Endodermal cell (in vitro differentiated cells): ENCODE measurements around the gene PURA. TPM values are rescaled to one million over a fixed set of nuclear protein-coding genes. Genes with fewer than 3 reads are reported as not detected.

Experiments used
- DNase-seq: peaks from one replicate; pipeline ENCODE4 v3.0.0-alpha.2; 2017
- H3K27ac ChIP-seq: 2 replicates; pipeline ENCODE4 v1.5.1; 2013; ENCODE audit warnings: mild to moderate bottlenecking, low read depth, low read length, moderate library complexity
- H3K27me3 ChIP-seq: 2 replicates; pipeline ENCODE4 v1.6.1; 2013; ENCODE audit warnings: mild to moderate bottlenecking, low read length, moderate library complexity; ENCODE audit not compliant: insufficient read depth, control insufficient read depth, poor library complexity, severe bottlenecking
- H3K36me3 ChIP-seq: 2 replicates; pipeline ENCODE4 v1.7.0; 2013; ENCODE audit warnings: mild to moderate bottlenecking, low read length, moderate library complexity; ENCODE audit not compliant: control insufficient read depth, insufficient read depth
- H3K4me1 ChIP-seq: one replicate; pipeline ENCODE4 v1.7.0; 2013; ENCODE audit warnings: low read length; ENCODE audit not compliant: control insufficient read depth, insufficient read depth
- H3K4me3 ChIP-seq: 2 replicates; pipeline ENCODE4 v1.5.1; 2013; ENCODE audit warnings: mild to moderate bottlenecking, low read length, moderate library complexity
- H3K9ac ChIP-seq: 2 replicates; pipeline ENCODE4 v1.6.1; 2013; ENCODE audit warnings: mild to moderate bottlenecking, low read length, moderate library complexity; ENCODE audit not compliant: poor library complexity, severe bottlenecking; ENCODE audit errors: extremely low read depth
- H3K9me3 ChIP-seq: 2 replicates; pipeline ENCODE4 v1.6.1; 2013; ENCODE audit warnings: mild to moderate bottlenecking, low read length, moderate library complexity; ENCODE audit not compliant: control insufficient read depth
- H3K27ac Mint-ChIP-seq: 2 replicates; pipeline ENCODE4 v1.8.0; 2020; ENCODE audit warnings: mixed read lengths
- H3K27me3 Mint-ChIP-seq: 2 replicates; pipeline ENCODE4 v1.8.0; 2021; ENCODE audit warnings: mild to moderate bottlenecking, mixed read lengths; ENCODE audit not compliant: insufficient read depth
- H3K36me3 Mint-ChIP-seq: 2 replicates; pipeline ENCODE4 v1.8.0; 2020; ENCODE audit warnings: low read depth, mixed read lengths
- H3K4me1 Mint-ChIP-seq: 2 replicates; pipeline ENCODE4 v1.8.0; 2020; ENCODE audit warnings: mixed read lengths
- H3K4me3 Mint-ChIP-seq: 2 replicates; pipeline ENCODE4 v1.8.0; 2020; ENCODE audit warnings: mild to moderate bottlenecking, moderate library complexity, mixed read lengths
- H3K9me3 Mint-ChIP-seq: 2 replicates; pipeline ENCODE4 v1.8.0; 2020; ENCODE audit warnings: mild to moderate bottlenecking, mixed read lengths
- WGBS, 2 experiments: methylation state at CpG; one replicate each; pipeline versions ENCODE4 v1.1.5 to v1.1.7; 2013; ENCODE audit warnings: missing lambda C conversion rate in 2 of 2, mixed read lengths in 1 of 2; ENCODE audit not compliant: insufficient coverage in 1 of 2, insufficient read length in 1 of 2; 5-methylcytosine and 5-hydroxymethylcytosine counted together
- total RNA-seq, 2 donors: library from RNA; stranded (reverse); fragmentation: NEBNext Ultra II Directional in 1 of 2; extraction: Animal tissue kit (Norgen Biotek cat#: 25700) in 1 of 2; gene quantifications; 2 replicates in 1 of 2; 3 replicates in 1 of 2; pipeline ENCODE4 v1.2.1, GENCODE V29; 2021
- TF ChIP-seq, protein P1 (sequence below): fragments of 200-600 bp; sonication (generic); conservative IDR thresholded peaks from 2 replicates; pipeline ENCODE4 v1.5.0; 2021; ENCODE audit warnings: antibody characterized with exemption, mild to moderate bottlenecking

Gene PURA
- total RNA-seq, 2 donors from 2014 or later, result 6.8 to 7.7 TPM

DNA sequence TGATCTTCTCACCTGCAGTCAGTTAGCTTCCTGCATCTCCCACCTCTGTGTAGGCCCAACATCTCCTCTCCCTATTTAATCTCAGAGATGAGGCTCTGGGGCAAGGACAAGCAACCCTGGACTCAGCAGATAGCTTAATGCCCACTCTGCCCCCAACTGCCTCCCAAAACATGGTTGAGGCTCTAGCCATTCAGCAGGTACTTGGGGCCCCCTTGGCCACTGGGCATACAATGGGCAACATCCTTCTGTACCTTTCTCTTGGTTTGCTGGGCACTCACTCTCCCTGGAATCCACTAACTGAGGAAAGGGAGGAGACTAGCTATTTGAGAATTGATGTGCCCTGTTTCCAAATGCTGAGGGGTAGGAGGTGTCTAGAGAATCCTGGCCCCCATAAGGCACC is 21.2 kb downstream of the PURA start:
- H3K4me1 Mint-ChIP-seq, result peaks cover 5% of the 10 kb centered on the region
- TF ChIP-seq, protein P1, sequence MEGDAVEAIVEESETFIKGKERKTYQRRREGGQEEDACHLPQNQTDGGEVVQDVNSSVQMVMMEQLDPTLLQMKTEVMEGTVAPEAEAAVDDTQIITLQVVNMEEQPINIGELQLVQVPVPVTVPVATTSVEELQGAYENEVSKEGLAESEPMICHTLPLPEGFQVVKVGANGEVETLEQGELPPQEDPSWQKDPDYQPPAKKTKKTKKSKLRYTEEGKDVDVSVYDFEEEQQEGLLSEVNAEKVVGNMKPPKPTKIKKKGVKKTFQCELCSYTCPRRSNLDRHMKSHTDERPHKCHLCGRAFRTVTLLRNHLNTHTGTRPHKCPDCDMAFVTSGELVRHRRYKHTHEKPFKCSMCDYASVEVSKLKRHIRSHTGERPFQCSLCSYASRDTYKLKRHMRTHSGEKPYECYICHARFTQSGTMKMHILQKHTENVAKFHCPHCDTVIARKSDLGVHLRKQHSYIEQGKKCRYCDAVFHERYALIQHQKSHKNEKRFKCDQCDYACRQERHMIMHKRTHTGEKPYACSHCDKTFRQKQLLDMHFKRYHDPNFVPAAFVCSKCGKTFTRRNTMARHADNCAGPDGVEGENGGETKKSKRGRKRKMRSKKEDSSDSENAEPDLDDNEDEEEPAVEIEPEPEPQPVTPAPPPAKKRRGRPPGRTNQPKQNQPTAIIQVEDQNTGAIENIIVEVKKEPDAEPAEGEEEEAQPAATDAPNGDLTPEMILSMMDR, result no peak

DNA sequence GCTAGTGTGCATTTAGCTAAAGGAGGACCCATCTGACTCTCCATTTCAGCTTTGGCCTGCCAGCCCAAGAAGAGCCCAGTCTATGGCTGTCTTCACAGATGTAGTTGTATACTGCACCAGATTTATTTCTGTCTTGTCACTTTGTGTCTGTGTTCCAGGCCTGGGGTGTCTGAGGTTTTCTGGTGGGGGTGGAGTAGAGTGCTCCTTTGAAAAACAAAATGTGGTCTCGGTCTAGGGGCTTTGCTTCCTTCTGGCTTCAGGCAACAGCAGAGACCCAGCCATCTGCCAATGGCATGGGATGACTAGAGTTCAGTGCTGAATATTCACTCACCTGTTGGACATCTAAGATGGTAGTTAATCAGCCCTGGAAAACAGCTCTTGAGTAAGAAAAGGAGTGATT is 22.7 kb downstream of the PURA start:
- Histone ChIP-seq H3K4me3 (no peak overlapping the region), H3K9ac (no peak overlapping the region), H3K4me1 (no peaks in the 10 kb centered on the region), H3K27ac (no peak overlapping the region), H3K36me3 (no peaks in the 10 kb centered on the region), H3K27me3 (peaks cover 12% of the 10 kb centered on the region), H3K9me3 (no peaks in the 10 kb centered on the region)
- peaks cover 6% of the 10 kb centered on the region for H3K4me1 Mint-ChIP-seq
- TF ChIP-seq, protein P1, result no peak
- no peak for DNase-seq
- peaks cover 27% of the 10 kb centered on the region for H3K27me3 Mint-ChIP-seq
- no peak overlapping the region for H3K27ac Mint-ChIP-seq
- no peak overlapping the region for H3K4me3 Mint-ChIP-seq
- H3K36me3 Mint-ChIP-seq, result no peaks in the 10 kb centered on the region
- 83% methylated on average over 1 of the region's 1 CpG; no CpG with 5 or more reads in 1 of the 2 experiments for WGBS, 2 experiments
- no peaks in the 10 kb centered on the region for H3K9me3 Mint-ChIP-seq

More for the DNA sequence above, 21.2 kb downstream of the PURA start:
- no peak overlapping the region for H3K9ac ChIP-seq
- Mint-ChIP-seq H3K9me3 (no peaks in the 10 kb centered on the region), H3K4me3 (no peak overlapping the region), H3K27me3 (peaks cover 16% of the 10 kb centered on the region), H3K27ac (no peak overlapping the region), H3K36me3 (no peaks in the 10 kb centered on the region)
- H3K4me1 ChIP-seq, result no peaks in the 10 kb centered on the region
- no peaks in the 10 kb centered on the region for H3K36me3 ChIP-seq
- no peaks in the 10 kb centered on the region for H3K9me3 ChIP-seq
- no peak overlapping the region for H3K27ac ChIP-seq
- DNase-seq, result no peak
- H3K27me3 ChIP-seq, result no peaks in the 10 kb centered on the region
- no peak overlapping the region for H3K4me3 ChIP-seq

DNA sequence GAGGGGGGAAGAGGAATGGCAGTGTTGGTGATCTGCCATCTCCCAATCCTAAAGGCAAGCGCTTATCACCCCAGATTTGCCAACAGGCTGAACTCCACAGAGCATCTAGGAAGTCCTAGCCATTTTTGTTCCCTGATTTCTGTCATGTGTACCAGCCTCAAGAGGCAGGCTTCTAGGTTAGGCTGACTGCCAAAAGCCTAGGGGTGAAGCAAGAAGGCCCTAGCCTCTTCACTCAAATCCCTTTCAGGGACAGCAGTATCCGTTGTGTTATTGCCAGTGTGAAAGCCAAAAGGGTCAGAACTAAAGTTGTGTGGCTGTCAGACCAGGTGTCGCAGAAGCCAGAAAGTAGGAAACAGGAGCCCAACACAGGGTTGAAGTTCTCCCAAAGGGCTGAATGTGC is 26.5 kb downstream of the PURA start:
- TF ChIP-seq, protein P1, result no peak
- Histone ChIP-seq H3K27ac (no peak overlapping the region), H3K4me1 (peaks cover 6% of the 10 kb centered on the region), H3K4me3 (no peak overlapping the region), H3K36me3 (no peaks in the 10 kb centered on the region), H3K27me3 (peaks cover 28% of the 10 kb centered on the region), H3K9me3 (no peaks in the 10 kb centered on the region), H3K9ac (no peak overlapping the region)
- Mint-ChIP-seq H3K27ac (no peak overlapping the region), H3K4me1 (peaks cover 11% of the 10 kb centered on the region), H3K27me3 (peaks cover 38% of the 10 kb centered on the region), H3K36me3 (no peaks in the 10 kb centered on the region), H3K4me3 (no peak overlapping the region), H3K9me3 (no peaks in the 10 kb centered on the region)
- DNase-seq, result no peak
- 93 to 96% methylated on average over 2 to 3 of the region's 3 CpGs for WGBS, 2 experiments
